Activated T-cell treated with anti-CD3 and anti-CD28 coated beads, Interleukin-2, amount 50 U/mL, for 4 hours (primary cell): ENCODE results near the gene SYCE3. TPM values are rescaled to one million over a fixed set of nuclear protein-coding genes. Genes with fewer than 3 reads are reported as not detected.

Source experiments
- ATAC-seq, 2 donors: fragments of 200-7000 bp; cut with Tn5 transposase; one replicate each; pipeline ENCODE4 v1.10.0; 2021
- DNase-seq: peaks from one replicate; pipeline ENCODE4 v3.0.0-alpha.2; 2020
- H3K27me3 Mint-ChIP-seq: one replicate; pipeline ENCODE4 v1.8.0; 2021; ENCODE audit warnings: low read depth, mixed read lengths
- H3K36me3 Mint-ChIP-seq: one replicate; pipeline ENCODE4 v1.8.0; 2022; ENCODE audit warnings: mixed read lengths; ENCODE audit not compliant: insufficient read depth
- H3K4me1 Mint-ChIP-seq: one replicate; pipeline ENCODE4 v1.8.0; 2021; ENCODE audit warnings: low read depth, mixed read lengths
- H3K4me3 Mint-ChIP-seq: one replicate; pipeline ENCODE4 v1.8.0; 2021; ENCODE audit warnings: mild to moderate bottlenecking, moderate library complexity, mixed read lengths
- H3K9me3 Mint-ChIP-seq: one replicate; pipeline ENCODE4 v1.8.0; 2021; ENCODE audit warnings: mixed read lengths
- total RNA-seq, 3 donors: library from RNA; stranded (reverse); gene quantifications; one replicate each; pipeline ENCODE4 v1.2.1, GENCODE V29; 2021

Gene SYCE3
- total RNA-seq, 3 donors from 2014 or later: not detected

- ATAC-seq (no peak), DNase-seq (no peak)
- Mint-ChIP-seq H3K4me1 (peaks cover 44% of the 10 kb centered on the region), H3K36me3 (peaks cover 4% of the 10 kb centered on the region), H3K9me3 (no peaks in the 10 kb centered on the region), H3K4me3 (peak overlapping the region; percentile 80), H3K27me3 (no peaks in the 10 kb centered on the region)
Observed at GRCh38 chr22:50528682-50529415, 33.9 kb downstream of the SYCE3 start.

GRCh38 chr22:50527921-50528681, 34.6 kb downstream of the SYCE3 start:
- ATAC-seq (no peak), DNase-seq (no peak)
- no peaks in the 10 kb centered on the region for H3K9me3 Mint-ChIP-seq
- peak overlapping the region; percentile 80 for H3K4me3 Mint-ChIP-seq
- peaks cover 7% of the 10 kb centered on the region for H3K36me3 Mint-ChIP-seq
- H3K27me3 Mint-ChIP-seq: no peaks in the 10 kb centered on the region
- peaks cover 37% of the 10 kb centered on the region for H3K4me1 Mint-ChIP-seq

- H3K9me3 Mint-ChIP-seq: no peaks in the 10 kb centered on the region
- peak overlapping the region; percentile 80 for H3K4me3 Mint-ChIP-seq
- no peaks in the 10 kb centered on the region for H3K27me3 Mint-ChIP-seq
- H3K4me1 Mint-ChIP-seq: peaks cover 31% of the 10 kb centered on the region
- DNase-seq (no peak), ATAC-seq (no peak)
- H3K36me3 Mint-ChIP-seq: peaks cover 10% of the 10 kb centered on the region
Observed at GRCh38 chr22:50526834-50527801, 35.6 kb downstream of the SYCE3 start.

DNA sequence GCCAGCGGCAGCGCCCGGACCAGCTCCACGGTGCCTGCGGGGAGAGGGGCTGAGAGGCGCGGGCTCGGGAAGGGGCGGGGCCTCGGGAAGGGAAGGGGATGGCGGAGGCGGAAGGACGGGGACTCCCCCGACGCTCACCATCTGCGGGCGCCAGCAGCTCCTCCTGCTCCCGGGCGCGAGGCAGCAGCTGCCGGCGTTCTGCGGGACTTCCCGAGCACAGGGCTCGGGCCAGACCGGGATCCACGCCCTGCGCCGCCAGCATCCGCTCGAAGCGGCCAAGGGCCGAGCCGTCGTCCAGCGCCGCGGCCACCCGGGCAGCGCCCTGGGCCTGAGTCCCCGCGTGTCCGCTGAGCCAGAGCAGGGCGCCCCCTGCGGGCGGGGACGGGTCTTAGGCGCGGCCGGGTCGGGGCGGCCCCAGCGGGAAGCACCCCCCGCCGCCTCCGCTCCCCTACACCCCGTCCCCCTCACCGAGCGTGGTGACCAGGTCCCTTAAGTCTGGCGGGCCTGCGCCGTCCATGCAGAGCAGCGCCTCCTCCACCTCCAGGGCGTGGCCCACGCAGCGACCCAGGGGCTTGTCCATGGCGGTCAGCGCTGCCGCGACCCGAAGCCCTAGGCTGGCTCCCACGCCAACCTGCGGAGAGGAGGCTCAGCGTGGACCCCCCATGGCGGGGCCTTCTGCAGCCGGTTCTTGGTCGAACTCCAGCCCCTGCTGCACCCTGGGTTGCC, 36.4 kb downstream of the SYCE3 start:
- H3K4me1 Mint-ChIP-seq: peaks cover 31% of the 10 kb centered on the region
- H3K27me3 Mint-ChIP-seq: no peaks in the 10 kb centered on the region
- no peaks in the 10 kb centered on the region for H3K9me3 Mint-ChIP-seq
- ATAC-seq: peak; percentile 41 to 54
- peak overlapping the region; percentile 80 for H3K4me3 Mint-ChIP-seq
- peaks cover 10% of the 10 kb centered on the region for H3K36me3 Mint-ChIP-seq
- DNase-seq: peak; percentile 81

DNA sequence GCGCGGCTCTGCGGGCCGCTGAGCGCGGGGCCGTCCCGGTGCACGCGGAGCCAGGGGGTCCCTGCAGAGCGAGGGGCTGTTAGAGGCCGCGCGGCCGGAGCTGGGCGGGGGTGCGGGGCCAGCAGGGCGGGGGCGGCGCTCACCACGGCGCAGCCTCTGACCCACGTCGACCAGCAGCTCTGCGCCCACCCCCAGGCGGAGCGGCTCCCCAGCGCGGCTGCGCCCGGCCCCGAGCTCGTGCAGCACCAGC, 36.9 kb downstream of the SYCE3 start:
- peaks cover 10% of the 10 kb centered on the region for H3K36me3 Mint-ChIP-seq
- H3K4me1 Mint-ChIP-seq: peaks cover 29% of the 10 kb centered on the region
- H3K27me3 Mint-ChIP-seq: no peaks in the 10 kb centered on the region
- ATAC-seq (no peak), DNase-seq (no peak)
- H3K4me3 Mint-ChIP-seq: peak overlapping the region; percentile 94
- no peaks in the 10 kb centered on the region for H3K9me3 Mint-ChIP-seq

DNA sequence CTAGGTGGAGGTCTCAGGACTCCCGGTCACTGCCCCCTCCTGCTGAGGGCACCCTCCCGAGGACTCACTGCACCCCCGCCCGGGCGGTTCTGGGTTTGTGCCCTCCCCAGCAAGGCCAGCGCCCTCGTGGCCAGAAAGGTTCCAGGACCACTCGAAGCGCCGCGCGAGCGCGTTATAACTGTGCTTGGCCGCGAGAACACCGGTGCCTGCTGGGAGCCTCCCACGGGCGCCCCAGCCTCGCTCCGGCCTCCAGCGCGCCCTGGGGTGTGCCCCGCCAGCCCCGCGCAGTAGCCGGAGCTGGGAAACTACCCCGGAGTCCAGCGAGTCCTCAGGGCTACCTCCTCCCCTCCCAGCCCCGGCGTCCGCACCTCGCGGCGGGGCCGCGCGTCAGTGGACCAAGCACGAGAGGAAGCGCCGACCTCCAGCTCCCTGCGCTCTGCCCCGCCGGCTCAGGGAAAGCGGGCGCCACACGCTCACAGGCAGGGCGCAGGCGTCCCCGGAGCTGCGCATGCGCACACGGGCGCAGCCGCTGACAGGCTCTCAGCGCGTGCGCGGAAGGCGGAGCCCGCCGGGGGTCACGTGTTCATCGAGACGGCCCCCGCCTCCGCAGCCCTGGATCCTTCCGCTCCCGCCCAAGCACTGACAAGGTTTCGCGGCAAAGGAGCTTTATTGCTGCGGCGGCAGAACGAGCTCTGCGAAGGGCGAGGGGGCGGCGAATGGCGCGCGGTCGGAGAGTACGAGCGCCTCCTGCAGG, 37.4 kb downstream of the SYCE3 start, which contains the start of gene SCO2:
TSS of gene SCO2 (minus strand) at position 495 of the 754 bp plus-strand sequence. CDS start 1,187 bp downstream, outside the sequence.
- H3K9me3 Mint-ChIP-seq: no peaks in the 10 kb centered on the region
- H3K36me3 Mint-ChIP-seq: peaks cover 10% of the 10 kb centered on the region
- ATAC-seq (peak; percentile 65 to 69), DNase-seq (peak; percentile 98)
- H3K4me1 Mint-ChIP-seq: peaks cover 29% of the 10 kb centered on the region
- H3K27me3 Mint-ChIP-seq: no peaks in the 10 kb centered on the region
- peak within 1 kb of the TSS; percentile 94 for H3K4me3 Mint-ChIP-seq

GRCh38 chr22:50524676-50525103, 38.0 kb downstream of the SYCE3 start:
- Mint-ChIP-seq H3K4me1 (peaks cover 29% of the 10 kb centered on the region), H3K9me3 (no peaks in the 10 kb centered on the region), H3K4me3 (peak overlapping the region; percentile 94), H3K36me3 (peaks cover 11% of the 10 kb centered on the region), H3K27me3 (no peaks in the 10 kb centered on the region)
- no peak for ATAC-seq
- no peak for DNase-seq

- H3K27me3 Mint-ChIP-seq: no peaks in the 10 kb centered on the region
- H3K9me3 Mint-ChIP-seq: no peaks in the 10 kb centered on the region
- DNase-seq (no peak), ATAC-seq (no peak)
- H3K36me3 Mint-ChIP-seq: peaks cover 12% of the 10 kb centered on the region
- H3K4me3 Mint-ChIP-seq: peak overlapping the region; percentile 94
- peaks cover 29% of the 10 kb centered on the region for H3K4me1 Mint-ChIP-seq
Observed at GRCh38 chr22:50523806-50524675, 38.7 kb downstream of the SYCE3 start.

GRCh38 chr22:50523458-50523805, 39.3 kb downstream of the SYCE3 start:
- DNase-seq: no peak
- Mint-ChIP-seq H3K36me3 (peaks cover 12% of the 10 kb centered on the region), H3K4me3 (peak overlapping the region; percentile 52)

GRCh38 chr22:50522806-50523438, 39.8 kb downstream of the SYCE3 start:
- Mint-ChIP-seq H3K36me3 (peaks cover 12% of the 10 kb centered on the region), H3K27me3 (no peaks in the 10 kb centered on the region), H3K9me3 (no peaks in the 10 kb centered on the region), H3K4me1 (peaks cover 19% of the 10 kb centered on the region), H3K4me3 (peak overlapping the region; percentile 52)
- no peak for DNase-seq
- ATAC-seq: no peak

More at GRCh38 chr22:50523458-50523805, 39.3 kb downstream of the SYCE3 start:
- H3K27me3 Mint-ChIP-seq: no peaks in the 10 kb centered on the region
- H3K9me3 Mint-ChIP-seq: no peaks in the 10 kb centered on the region
- H3K4me1 Mint-ChIP-seq: peaks cover 23% of the 10 kb centered on the region
- ATAC-seq: no peak

- Mint-ChIP-seq H3K27me3 (no peaks in the 10 kb centered on the region), H3K9me3 (no peaks in the 10 kb centered on the region), H3K4me3 (no peak overlapping the region), H3K36me3 (peaks cover 16% of the 10 kb centered on the region), H3K4me1 (peaks cover 12% of the 10 kb centered on the region)
- ATAC-seq (no peak), DNase-seq (no peak)
Observed at GRCh38 chr22:50522208-50522805, 40.4 kb downstream of the SYCE3 start.

- Mint-ChIP-seq H3K4me3 (no peak overlapping the region), H3K4me1 (peaks cover 6% of the 10 kb centered on the region), H3K36me3 (peaks cover 16% of the 10 kb centered on the region), H3K27me3 (no peaks in the 10 kb centered on the region), H3K9me3 (no peaks in the 10 kb centered on the region)
- DNase-seq (no peak), ATAC-seq (no peak)
Observed at GRCh38 chr22:50521710-50522109, 41.0 kb downstream of the SYCE3 start.
